Loucy (cell line): ENCODE measurements around the gene UBAC2.

Source experiments
- H2AFZ ChIP-seq: fragments of 200-600 bp; sonication (generic); 2 replicates; pipeline ENCODE4 v1.6.0; 2016; ENCODE audit warnings: antibody characterized with exemption, mild to moderate bottlenecking, low read length, moderate library complexity
- H3F3A ChIP-seq: fragments of 200-600 bp; 2 replicates; pipeline ENCODE4 v1.6.0; 2016; ENCODE audit warnings: antibody characterized with exemption, low read depth, mild to moderate bottlenecking
- H3K27me3 ChIP-seq: fragments of 200-600 bp; sonication (generic); 2 replicates; pipeline ENCODE4 v1.6.1; 2014; ENCODE audit warnings: low read length, mild to moderate bottlenecking; ENCODE audit not compliant: insufficient read depth, poor library complexity, severe bottlenecking
- H3K36me3 ChIP-seq: fragments of 200-600 bp; sonication (generic); 2 replicates; pipeline ENCODE4 v1.6.1; 2016; ENCODE audit warnings: low read length; ENCODE audit not compliant: insufficient read depth
- H3K4me1 ChIP-seq: fragments of 200-600 bp; sonication (generic); 2 replicates; pipeline ENCODE4 v1.5.1; 2014; ENCODE audit warnings: low read length, mild to moderate bottlenecking; ENCODE audit not compliant: insufficient read depth, poor library complexity, severe bottlenecking
- H3K4me2 ChIP-seq: fragments of 200-600 bp; sonication (generic); 2 replicates; pipeline ENCODE4 v1.6.0; 2014; ENCODE audit warnings: antibody characterized with exemption, low read length, low read depth, mild to moderate bottlenecking; ENCODE audit not compliant: poor library complexity, severe bottlenecking
- H3K4me3 ChIP-seq: fragments of 200-600 bp; sonication (generic); 2 replicates; pipeline ENCODE4 v1.5.1; 2014; ENCODE audit warnings: low read length, mild to moderate bottlenecking, mixed read lengths; ENCODE audit not compliant: poor library complexity, severe bottlenecking
- H3K79me2 ChIP-seq: fragments of 200-600 bp; sonication (generic); 2 replicates; pipeline ENCODE4 v1.6.1; 2014; ENCODE audit warnings: low read length; ENCODE audit not compliant: insufficient read depth
- H3K9ac ChIP-seq: fragments of 200-600 bp; sonication (generic); 2 replicates; pipeline ENCODE4 v1.6.0; 2014; ENCODE audit warnings: mild to moderate bottlenecking, low read depth, low read length, moderate library complexity; ENCODE audit not compliant: poor library complexity, severe bottlenecking
- H3K9me2 ChIP-seq: fragments of 200-600 bp; sonication (generic); replicated peaks from 2 replicates; pipeline ENCODE4 v1.6.1; 2016; ENCODE audit warnings: low read depth, low read length, mixed read lengths
- H3K9me3 ChIP-seq: fragments of 200-600 bp; sonication (generic); 2 replicates; pipeline ENCODE4 v1.6.1; 2014; ENCODE audit warnings: mild to moderate bottlenecking, antibody characterized with exemption, low read length, low read depth; ENCODE audit not compliant: insufficient read depth
- H4K20me1 ChIP-seq: fragments of 200-600 bp; sonication (generic); 2 replicates; pipeline ENCODE4 v1.6.0; 2014; ENCODE audit warnings: antibody characterized with exemption, low read length, mild to moderate bottlenecking; ENCODE audit not compliant: insufficient read depth, poor library complexity, severe bottlenecking
- CTCF ChIP-seq: fragments of 200-600 bp; sonication (generic); conservative IDR thresholded peaks from 2 replicates; pipeline ENCODE4 v1.5.1; 2014; ENCODE audit warnings: mild to moderate bottlenecking, antibody characterized with exemption, low read length
- EZH2phosphoT487 ChIP-seq: fragments of 200-600 bp; IDR thresholded peaks from 2 replicates; pipeline ENCODE4 v1.6.1; 2018; ENCODE audit warnings: antibody characterized with exemption, mild to moderate bottlenecking, moderate library complexity, borderline replicate concordance

Gene UBAC2

GRCh38 chr13:99299920-99300341, 99.3 kb downstream of the UBAC2 start:
- Histone ChIP-seq H3K9me3 (no peaks in the 10 kb centered on the region), H3K36me3 (peaks cover 18% of the 10 kb centered on the region; the same call in 1 of the 2 replicates), H3K4me3 (no peak overlapping the region), H2AFZ (no peak overlapping the region), H4K20me1 (peaks cover 16% of the 10 kb centered on the region), H3F3A (no peaks in the 10 kb centered on the region; the same call in 1 of the 2 replicates), H3K79me2 (peaks cover 23% of the 10 kb centered on the region; the same call in 1 of the 2 replicates), H3K9me2 (no peaks in the 10 kb centered on the region), H3K4me2 (no peak overlapping the region), H3K4me1 (peaks cover 2% of the 10 kb centered on the region), H3K9ac (no peak overlapping the region), H3K27me3 (no peaks in the 10 kb centered on the region)
- no peak for TF ChIP-seq EZH2phosphoT487
- no peak for TF ChIP-seq CTCF

GRCh38 chr13:99301056-99301838, 100.6 kb downstream of the UBAC2 start:
- TF ChIP-seq CTCF (no peak), EZH2phosphoT487 (no peak)
- H2AFZ ChIP-seq = no peak overlapping the region
- peaks cover 15% of the 10 kb centered on the region; the same call in 1 of the 2 replicates for H3K79me2 ChIP-seq
- H3K9me2 ChIP-seq = no peaks in the 10 kb centered on the region
- H3K4me1 ChIP-seq = peaks cover 3% of the 10 kb centered on the region
- peaks cover 8% of the 10 kb centered on the region for H4K20me1 ChIP-seq
- H3F3A ChIP-seq = no peaks in the 10 kb centered on the region; the same call in 1 of the 2 replicates
- H3K4me2 ChIP-seq = no peak overlapping the region
- H3K9me3 ChIP-seq = no peaks in the 10 kb centered on the region
- no peak overlapping the region for H3K4me3 ChIP-seq
- peaks cover 9% of the 10 kb centered on the region; the same call in 1 of the 2 replicates for H3K36me3 ChIP-seq
- H3K9ac ChIP-seq = no peak overlapping the region
- H3K27me3 ChIP-seq = no peaks in the 10 kb centered on the region

- Histone ChIP-seq H3K9me2 (no peaks in the 10 kb centered on the region), H3K9ac (no peak overlapping the region), H3K36me3 (peaks cover 9% of the 10 kb centered on the region; the same call in 1 of the 2 replicates), H3K27me3 (no peaks in the 10 kb centered on the region), H3K4me2 (no peak overlapping the region), H3F3A (no peaks in the 10 kb centered on the region; the same call in 1 of the 2 replicates), H3K4me1 (peaks cover 12% of the 10 kb centered on the region), H3K9me3 (no peaks in the 10 kb centered on the region), H3K79me2 (peaks cover 17% of the 10 kb centered on the region; the same call in 1 of the 2 replicates), H3K4me3 (no peak overlapping the region), H4K20me1 (peaks cover under 1% of the 10 kb centered on the region), H2AFZ (no peak overlapping the region)
- TF ChIP-seq EZH2phosphoT487 (no peak), CTCF (no peak)
Measured at GRCh38 chr13:99301913-99302636, 101.4 kb downstream of the UBAC2 start.
